Fibroblast of pulmonary artery (primary cell): ENCODE results near the gene SIX3.

ENCODE experiments used
- DNase-seq: peaks from one replicate; pipeline ENCODE4 v3.0.0-alpha.2; 2010; ENCODE audit warnings: low read depth
- H3K4me3 ChIP-seq: replicated peaks from 2 replicates; pipeline ENCODE4 v1.5.1; 2011; ENCODE audit warnings: low read depth, mild to moderate bottlenecking, control low read depth, low read length, moderate library complexity
- CTCF ChIP-seq: IDR thresholded peaks from 2 replicates; pipeline ENCODE4 v1.5.1; 2011; ENCODE audit warnings: mild to moderate bottlenecking, control low read depth, low read length, inconsistent platforms; ENCODE audit errors: missing control alignments

SIX3 gene

GRCh38 chr2:44939106-44940048, 2.1 kb upstream of the SIX3 start:
- DNase-seq: no peak
- TF ChIP-seq CTCF: no peak
- H3K4me3 ChIP-seq: no peak overlapping the region

- H3K4me3 ChIP-seq: no peak overlapping the region
- DNase-seq: no peak
- no peak for TF ChIP-seq CTCF
Observed at GRCh38 chr2:44940049-44940494, 1.4 kb upstream of the SIX3 start.

GRCh38 chr2:44940732-44941464, 604 bp upstream of the SIX3 start:
- DNase-seq: no peak

GRCh38 chr2:44942304-44943030, 965 bp downstream of the SIX3 start:
- DNase-seq: no peak
- TF ChIP-seq CTCF: no peak
- H3K4me3 ChIP-seq: no peak overlapping the region

More at GRCh38 chr2:44940732-44941464, 604 bp upstream of the SIX3 start:
- no peak overlapping the region for H3K4me3 ChIP-seq
- no peak for TF ChIP-seq CTCF

- TF ChIP-seq CTCF: no peak
- no peak for DNase-seq
- no peak overlapping the region for H3K4me3 ChIP-seq
Observed at GRCh38 chr2:44943031-44943692, 1.7 kb downstream of the SIX3 start.

- H3K4me3 ChIP-seq: no peak overlapping the region
- TF ChIP-seq CTCF: no peak
- DNase-seq: no peak
Observed at GRCh38 chr2:44943693-44944101, 2.2 kb downstream of the SIX3 start.
